GM18867 (cell line): Measurements from ENCODE around the gene COA4.

Experiments used
- ATAC-seq: cut with Tn5 transposase; IDR thresholded peaks from one replicate; pipeline ENCODE4 v1.9.1; 2021; ENCODE audit warnings: mild to moderate bottlenecking, moderate library complexity; ENCODE audit not compliant: unreplicated experiment

The COA4 gene

DNA sequence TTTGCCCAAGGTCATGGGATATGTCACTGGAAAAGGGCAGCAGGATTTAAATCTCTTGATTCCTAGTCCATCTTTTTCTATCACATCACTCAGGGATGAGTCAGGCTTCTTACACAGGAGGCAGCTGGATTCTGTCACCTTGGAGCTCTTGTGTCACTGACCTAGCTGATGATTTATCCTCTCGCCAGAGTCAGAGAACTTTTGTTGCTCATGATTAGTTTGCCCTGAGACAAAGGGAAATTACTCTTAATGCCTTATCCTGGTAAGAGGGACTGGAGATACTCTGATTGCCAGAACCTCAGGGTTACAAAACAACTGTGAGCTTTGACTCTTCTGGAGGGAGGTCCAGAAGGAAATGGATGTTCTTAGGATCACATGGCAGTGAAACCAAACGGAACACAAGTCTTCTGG is 10.1 kb downstream of the COA4 start:
- ATAC-seq = no peak

DNA sequence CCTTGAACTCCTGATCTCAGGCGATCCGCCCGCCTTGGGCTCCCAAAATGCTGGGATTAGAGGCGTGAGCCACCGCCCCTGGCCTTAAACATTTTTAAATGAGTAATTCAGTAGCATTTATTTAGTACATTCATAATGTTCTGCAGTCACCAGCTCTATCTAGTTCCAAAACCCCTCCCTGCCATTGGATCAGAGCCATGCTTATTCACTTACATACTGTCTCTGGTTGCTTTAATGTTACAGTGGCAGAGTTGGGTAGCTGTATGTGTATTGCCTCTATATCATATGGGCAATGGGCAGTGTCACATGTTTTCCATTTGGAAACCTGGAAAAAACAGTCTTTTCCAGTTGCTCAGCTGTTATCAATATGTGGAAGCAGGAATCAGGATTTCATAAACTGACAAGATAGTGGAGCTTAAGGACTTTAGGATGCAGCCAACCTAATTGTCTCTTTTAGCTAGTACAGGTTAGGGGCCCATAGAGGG is 10.5 kb downstream of the COA4 start:
- no peak for ATAC-seq

DNA sequence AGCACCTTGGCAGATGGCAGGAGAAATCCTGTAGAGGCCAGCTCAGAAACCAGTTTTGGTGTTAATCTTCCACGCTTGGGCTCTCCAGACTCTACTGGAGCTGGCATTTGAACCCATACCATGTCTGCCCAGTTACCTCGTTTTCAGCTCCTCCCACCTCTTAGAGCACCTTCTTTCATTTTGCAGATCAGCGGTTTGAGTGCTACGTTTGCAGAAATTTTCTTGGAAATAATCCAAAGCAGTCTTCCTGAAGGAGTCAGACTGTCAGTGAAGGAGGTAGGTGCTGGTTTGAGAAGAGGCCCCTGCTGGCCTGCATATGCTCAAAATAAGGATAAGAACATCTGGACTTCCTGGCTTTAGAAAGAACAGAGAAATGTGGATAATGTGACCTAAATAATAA is 13.7 kb downstream of the COA4 start:
- ATAC-seq = no peak

DNA sequence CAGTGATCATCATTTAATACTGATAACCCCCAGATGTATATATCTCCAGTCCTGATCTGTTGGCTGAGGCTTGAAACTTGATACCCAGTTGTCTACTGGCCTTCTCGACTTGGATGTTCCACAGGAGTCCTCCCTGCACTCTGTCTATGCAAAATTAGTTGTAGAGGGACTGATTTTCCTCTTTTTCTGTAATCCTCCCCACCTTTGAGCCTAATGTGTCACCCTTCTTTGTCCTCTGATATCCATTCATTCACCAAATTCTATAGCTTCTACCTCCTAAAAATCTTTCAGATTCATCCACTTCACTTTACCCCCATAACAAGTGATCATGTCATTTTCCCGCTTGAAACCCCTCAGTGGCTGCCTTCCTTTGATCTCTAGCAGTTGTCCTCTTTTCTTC is 16.4 kb downstream of the COA4 start:
- no peak for ATAC-seq

DNA sequence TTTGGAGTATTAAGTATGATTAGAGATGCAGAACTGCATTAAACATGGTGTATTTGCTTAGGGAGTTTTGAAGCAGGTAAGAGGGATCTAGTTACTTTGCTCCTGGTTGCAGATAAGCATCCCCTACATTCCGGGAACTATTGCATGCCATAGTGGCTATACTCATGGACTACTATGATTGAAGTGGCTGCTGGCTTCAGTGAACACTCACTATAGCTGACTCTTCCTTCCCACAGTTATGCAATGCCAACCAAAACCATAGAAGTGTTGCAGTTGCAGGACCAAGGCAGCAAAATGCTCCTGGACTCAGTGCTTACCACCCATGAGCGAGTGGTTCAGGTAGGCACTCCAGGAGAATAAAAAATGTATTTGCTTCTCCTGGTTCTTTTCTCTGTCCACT is 17.0 kb downstream of the COA4 start:
- no peak for ATAC-seq

DNA sequence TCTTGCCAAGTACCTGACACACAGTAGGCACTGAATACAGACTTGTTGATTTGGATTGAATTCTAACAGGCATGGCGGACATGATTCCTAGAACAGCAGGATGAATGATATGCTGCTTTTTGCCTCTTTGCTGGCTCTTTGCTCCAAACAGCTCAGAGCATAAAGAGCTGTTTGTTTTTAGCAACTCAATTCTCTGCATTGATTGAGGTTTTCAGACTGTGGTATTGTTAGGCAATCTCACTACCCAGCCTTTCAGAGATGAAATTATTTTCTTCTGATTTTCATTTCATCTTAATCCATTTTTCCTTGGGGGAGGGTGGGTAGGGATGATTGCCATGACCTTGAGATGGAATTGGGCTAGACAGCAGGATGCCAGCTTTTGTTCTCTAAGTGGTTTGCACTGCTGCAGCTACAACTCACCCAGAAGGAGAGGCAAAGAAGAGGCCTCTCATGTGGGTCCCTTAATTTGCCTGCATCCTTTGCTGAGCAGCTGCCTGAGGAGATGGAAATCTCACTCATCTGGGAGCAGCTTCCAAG is 20.5 kb downstream of the COA4 start:
- no peak for ATAC-seq

DNA sequence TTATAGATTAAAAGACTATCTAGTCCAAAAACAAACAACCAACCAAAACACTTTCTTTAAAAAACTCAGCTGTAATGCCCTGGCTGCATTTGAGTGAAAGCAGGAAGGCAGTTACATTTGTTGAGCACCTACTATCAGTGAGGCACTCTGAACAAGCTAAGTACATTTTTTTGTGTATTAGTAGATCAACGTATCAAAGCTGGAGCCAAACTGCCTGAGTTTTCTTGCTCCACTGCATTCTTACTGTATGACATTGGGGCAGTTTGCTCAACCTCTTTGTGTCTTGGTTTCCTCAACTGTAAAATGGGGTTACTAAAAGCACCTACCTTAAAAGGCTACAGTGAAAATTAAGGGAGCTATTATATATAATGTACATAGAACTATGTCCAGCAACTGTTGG is 22.0 kb downstream of the COA4 start:
- no peak for ATAC-seq

DNA sequence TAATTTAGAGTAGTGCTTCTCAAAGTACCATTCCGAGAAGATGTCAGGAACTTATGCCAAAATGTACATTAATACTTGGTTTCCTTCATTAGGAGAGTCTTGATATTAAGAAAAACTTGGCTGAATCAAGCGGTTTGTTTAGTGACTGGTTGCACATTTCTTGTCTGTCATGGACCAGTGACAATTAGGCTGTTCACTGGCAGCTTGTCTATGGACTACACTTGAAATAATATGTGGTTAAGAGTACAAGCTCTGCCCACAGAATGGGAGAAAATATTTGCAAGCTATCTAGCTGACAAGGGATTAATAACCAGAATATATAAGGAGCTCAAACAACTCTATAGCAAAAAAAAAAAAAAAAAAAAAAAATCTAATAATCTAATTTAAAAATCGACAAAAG is 24.6 kb downstream of the COA4 start:
- ATAC-seq = no peak

DNA sequence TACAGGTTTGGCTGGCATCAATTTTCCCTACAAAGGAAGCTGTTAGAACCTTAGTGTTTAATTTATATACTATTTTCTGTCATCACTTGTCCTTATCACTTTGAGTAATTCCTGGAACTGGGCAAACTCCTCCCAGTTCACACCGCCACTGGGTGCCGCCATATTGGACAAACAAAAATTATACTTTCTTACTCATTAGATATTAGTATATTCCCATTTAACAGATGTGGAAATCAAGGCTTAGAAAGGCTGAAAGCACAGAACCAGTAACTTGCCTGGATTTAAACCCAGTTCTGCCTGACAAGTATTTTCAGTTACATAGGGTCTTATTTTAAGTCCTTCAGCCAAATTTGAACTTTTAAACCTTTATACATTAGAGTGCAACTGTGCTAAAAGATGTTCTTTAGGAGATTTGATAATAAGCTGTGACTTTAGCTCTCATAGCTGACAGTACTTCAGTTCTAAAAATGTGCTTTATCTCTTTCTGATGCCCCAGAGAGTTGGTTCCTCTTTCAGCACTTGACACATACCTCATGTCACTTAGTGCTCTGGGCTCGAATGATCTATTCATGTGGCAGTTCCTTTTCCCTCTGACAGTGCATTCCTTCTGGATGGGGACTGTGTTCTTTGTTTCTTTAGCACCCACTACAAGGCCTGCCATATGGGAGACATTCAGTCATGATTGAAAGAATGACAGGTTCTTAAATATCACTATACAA is 25.4 kb downstream of the COA4 start:
- ATAC-seq = no peak

DNA sequence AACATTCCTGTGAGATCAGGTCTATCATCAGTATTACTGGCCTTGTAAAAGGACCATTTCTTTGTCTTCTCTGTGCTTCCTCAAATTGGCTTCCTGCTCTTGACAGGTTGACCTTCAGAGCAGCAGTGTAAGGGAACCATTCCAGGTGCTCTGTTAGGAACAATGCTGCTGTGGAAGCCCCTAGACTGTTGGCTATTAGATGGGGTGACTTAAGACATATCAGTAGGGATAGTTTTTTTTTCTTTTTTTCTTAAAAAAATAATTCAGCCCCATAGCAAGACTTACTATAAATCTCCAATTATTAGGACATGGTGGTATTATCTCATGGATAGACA is 37.6 kb downstream of the COA4 start:
- ATAC-seq = no peak

DNA sequence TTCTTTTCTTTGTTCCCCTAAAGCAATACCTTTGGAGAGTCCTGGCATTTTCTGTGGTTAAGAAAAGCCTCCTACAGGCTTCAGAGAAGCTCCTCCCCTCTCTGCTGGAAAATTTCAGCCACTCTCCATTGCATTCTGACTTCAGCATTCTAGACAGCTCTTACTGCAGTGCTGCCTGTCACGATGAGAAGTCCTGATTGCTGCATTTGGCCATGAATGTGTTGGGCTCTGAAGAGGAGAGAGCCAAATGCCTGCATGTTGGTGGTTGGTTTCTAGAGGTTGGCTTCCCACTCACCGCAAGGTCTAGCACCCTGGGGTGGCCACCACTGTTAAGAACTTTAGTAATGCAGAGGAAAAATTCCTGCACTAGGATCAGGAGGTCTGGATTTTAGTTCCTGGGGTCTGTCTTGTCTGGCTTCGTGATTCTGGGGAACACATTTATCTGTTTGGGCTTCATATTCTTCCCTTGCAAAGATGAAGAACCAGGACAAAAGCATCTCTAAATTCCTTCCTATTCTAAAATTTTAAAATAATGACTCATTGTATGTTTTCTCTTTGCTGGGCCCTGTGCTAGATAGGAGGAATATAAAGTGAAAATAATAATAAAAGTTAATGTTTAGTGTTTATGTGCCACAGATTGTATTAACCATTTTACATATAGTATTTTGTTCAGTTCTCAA is 38.1 kb downstream of the COA4 start:
- no peak for ATAC-seq

DNA sequence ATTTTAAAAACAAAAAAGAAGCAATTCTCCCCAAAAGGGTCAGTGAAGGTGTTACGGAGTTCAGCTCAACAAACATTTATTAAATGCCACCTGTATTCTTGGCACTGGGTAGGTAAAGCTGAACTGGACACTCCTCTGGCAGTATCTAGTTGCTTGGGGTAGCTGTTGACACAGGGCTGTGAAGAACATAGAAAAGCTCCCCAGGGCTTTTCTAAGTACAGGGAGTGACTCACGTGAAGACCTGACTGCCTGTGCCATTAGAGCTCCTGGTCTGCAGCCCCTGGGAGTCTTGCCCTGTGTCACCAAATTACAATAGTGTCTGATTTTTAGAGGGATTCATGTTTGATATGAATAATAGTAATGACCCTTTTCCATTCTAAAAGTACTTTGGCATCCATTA is 43.6 kb downstream of the COA4 start:
- no peak for ATAC-seq

DNA sequence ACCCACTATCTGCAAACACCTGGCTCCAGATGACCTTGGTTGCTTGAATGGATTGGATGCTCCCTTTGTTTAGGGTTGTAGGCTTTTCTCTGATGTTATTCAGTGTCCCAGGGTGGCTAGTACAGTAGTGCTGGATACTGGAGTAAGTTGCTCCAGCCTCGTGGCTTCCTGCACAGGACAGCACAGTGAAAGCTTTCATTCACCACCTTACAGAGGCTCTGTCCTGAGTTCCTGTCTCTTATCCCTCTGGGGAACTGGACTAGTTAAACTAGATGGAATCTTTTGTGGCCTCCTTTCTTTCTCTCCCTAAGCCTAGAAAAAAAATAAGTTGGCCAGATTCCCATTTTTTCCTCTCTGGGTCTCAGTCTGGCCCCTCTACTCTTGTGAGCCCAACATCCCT is 46.4 kb downstream of the COA4 start:
- no peak for ATAC-seq
